Dedifferentiated amniotic fluid mesenchymal stem cell (primary cell): Measurements from ENCODE around the gene AATF.

Experiments
- DNase-seq: peaks from one replicate; pipeline ENCODE4 v3.0.0-alpha.2; 2016; ENCODE audit errors: extremely low spot score

Gene AATF

DNA sequence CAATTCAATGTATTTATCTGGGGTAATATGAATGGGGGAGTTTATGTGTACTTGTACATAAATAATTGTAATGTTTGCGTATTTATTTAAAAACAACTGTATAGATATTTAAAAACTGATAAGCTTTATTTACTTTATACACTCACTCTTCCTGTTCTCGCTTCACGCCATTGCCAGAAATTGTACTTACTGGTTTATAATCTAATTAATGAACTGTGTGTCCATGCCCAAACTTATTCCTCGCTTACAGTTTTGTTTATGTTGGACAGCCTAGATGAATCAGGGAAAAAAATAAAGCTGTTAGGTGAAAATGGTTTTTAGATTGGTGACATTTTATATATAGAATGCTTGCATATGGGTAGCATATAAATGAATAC, 30.8 kb downstream of the AATF start:
- no peak for DNase-seq

DNA sequence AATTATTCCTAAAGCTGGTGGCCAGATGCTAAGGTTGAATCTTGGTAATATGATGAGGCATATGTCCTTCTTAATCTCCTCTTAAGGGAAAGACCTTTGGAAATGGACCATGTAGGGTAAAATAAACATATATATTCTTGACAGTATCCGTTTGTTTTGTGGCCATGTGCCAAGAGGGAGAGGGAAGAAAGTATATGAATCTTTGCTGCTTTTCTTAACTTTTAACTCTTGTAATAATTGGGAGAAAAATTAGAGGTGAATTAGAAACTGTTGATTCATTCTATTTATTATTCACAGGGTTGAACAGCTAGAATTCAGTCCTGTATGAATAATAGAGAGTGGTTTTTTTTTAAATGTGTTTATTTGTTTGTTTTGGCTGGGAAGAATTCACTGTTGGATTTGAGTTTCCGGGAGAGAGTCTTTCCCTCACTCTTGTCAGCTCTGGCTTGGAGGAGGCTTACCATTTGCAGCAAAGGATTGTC, 31.6 kb downstream of the AATF start:
- peak; percentile 44 for DNase-seq

DNA sequence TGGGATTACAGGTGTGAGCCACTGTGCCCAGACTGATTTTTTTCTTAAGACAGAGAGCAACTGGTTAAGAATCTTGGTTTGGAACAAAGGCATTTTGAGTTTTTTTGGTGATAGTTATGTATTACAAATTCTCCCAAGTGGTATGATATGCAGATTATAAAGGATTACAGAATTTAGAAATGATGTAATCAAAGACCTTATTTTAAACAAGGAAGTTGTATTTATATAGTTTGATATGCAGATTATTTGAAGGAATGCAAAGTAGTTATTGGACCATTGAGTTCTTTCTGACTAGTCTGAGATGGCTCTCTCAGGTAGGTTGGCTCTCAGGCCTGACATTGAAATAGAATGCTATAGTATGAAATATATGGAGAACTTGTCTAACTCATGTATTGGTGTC, 34.9 kb downstream of the AATF start:
- no peak for DNase-seq

DNA sequence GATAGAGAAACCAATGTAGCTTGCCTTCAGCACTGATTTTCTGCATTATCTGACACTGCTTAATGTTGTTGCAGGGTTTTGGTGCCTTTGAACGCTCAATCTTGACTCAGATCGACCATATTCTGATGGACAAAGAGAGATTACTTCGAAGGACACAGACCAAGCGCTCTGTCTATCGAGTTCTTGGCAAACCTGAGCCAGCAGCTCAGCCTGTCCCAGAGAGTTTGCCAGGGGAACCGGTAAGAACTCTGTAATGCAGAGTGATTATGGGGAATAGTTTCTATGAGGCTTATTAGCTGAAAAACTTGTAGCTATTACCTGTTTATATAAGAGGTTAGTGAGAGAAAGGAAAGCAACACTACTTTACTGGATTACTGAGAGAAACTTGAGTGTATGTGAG, 40.4 kb downstream of the AATF start:
- no peak for DNase-seq

DNA sequence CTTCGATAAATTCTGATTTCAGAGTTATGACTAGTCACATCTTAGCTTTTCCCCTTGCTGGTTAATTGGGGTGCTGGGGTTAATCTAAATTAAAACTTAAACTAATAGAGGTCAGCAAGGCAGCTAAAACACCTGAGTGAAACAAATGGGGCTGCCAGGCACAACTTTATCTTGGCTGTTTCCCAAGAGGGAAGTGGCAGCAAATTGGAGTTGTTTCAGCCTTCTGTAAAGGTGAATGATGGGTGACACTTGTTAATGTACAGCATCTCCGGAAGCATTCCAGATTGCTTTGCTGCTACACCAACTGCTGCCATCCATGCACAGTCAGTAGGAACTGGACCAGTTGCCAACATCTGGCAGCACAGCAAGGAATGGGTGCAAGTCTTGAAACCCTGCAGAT, 43.9 kb downstream of the AATF start:
- DNase-seq, result no peak

DNA sequence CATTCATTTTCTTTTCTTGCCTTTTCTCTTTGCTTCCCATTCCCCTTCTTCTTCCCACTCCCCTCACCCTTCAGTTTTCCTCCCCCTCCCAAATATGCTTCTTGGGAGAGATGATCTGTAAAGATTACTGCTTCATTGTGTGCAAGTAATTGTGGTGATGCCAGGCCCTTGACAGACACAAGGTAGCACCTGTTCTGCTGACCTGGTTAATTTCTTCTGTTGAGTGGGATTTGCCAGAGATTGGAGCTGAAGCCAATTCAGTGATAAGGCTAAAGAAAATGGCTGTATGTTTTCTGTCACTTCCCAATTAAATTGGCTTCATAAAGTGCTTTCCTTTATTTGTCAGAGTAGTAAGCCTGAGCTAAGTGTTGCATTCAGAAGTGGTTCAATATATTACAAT, 44.5 kb downstream of the AATF start:
- no peak for DNase-seq

DNA sequence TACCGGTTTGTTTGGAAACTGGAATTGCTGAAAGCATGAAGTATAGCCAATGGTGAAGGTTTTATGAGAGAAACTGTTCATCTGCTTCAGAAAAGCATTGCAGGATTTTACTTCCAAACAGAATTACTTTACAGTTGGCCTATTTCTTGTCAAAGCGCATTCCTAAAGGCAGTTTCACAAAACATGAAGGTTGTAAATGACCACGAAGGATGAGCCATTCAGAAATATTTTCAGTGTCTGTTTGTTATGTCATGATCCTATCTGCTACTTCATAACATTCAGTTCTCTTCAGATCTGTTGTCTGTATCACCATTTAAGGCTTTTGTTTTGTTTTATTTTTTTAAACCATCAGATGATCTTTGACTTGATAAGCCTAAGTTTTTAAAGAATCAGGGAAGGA, 45.7 kb downstream of the AATF start:
- no peak for DNase-seq

DNA sequence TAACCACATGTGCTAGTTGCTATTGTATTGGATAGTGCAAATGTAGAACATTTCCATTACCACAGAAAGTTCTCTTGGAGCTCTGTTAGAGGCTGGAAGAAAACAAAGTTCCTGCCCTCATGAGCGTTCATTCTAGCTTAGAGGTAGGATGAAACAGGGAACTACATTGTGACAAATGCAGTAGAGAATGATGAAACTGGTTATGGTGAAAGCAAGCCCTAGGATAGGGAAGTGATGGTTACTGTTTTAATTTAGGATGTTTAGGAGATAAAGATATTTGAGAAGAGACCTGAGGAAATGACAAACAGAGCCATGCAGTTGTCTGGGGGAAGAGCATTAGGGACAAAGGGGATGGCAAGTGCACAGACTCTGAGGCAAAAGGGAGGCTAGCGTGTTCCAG, 50.7 kb downstream of the AATF start:
- no peak for DNase-seq

DNA sequence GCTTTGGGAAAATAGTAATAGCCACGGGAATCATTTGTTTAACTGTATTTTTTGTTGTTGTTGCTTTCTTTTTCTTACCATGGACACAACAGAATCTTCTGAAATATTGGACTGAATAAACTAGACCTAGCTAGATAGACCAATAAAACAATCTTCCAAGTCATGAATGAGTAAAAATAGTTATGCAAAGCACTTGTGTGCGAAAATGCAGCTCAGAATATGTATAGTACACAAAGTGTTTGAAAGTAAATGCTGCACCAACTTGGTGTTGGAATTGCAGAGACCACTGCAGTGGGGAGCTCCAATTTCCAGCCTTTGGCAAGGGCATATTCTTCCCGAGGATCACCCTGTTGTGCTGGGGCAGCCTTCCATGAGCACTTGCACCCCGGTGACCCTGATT, 68.0 kb downstream of the AATF start:
- no peak for DNase-seq

DNA sequence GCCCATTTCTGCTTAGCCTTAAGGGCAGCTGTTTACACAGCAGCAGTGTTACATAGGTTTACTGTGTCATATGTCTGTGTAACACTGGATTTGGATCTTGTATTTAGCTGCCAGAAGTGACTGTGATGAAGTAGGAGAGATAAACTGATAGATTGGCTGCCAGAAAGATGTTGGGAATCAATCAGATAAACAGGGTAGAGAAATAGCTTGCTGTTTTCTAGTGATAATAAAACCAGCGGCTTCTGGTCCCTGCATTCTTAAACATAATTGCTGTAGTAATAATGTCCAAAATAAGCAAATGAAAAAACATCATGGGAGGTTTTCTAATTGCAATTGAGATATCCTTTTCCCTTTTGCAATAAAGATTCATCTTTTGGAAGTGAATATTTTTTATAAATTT, 68.7 kb downstream of the AATF start:
- no peak for DNase-seq

DNA sequence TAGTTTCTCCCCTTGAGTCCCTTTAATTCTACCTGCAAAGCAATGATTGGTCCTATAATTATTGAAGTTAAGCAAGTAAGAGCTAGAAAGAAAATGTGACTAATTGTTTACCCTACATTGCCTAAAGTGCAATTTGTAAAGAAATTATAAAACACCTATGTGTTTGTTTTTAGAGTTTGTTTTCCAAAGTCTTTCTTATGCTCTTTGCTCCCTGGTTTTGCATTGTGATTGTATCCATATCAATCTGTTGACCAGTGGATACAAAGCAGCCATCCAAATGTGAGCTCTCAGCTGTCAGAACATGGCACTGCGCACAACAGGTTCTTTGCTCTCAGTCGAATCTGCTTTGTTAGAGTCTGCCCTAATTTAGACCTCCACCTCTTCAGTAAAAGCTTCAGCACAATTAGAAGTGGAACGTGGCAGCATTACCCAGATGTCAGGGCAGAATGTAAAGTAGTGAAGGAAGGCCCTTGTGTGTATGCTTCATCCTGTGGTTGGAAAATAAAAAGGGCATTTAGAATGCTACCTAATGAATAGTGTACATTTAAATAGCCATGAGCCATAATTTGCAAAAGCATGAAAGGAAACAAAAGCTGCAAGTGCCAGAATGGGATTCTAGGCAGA, 70.5 kb downstream of the AATF start:
- DNase-seq, result no peak

DNA sequence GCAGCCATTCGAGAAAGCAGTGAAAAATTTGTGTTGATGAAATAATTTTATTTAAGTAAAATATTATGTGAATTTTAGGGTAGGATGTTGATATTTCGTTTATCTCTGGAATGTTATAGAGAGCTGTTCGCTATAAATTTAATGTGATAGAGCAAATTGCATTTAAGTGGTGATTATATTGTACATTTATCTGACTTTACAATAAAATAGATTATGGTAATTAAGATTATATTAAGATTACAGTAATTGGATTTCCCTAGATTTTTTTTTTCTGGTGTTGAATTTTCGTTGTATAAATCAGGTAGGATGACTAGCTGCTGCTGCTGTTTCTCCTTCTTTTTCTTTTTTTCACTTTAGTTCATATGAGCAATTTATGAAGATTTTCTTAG, 71.0 kb downstream of the AATF start:
- DNase-seq, result no peak

DNA sequence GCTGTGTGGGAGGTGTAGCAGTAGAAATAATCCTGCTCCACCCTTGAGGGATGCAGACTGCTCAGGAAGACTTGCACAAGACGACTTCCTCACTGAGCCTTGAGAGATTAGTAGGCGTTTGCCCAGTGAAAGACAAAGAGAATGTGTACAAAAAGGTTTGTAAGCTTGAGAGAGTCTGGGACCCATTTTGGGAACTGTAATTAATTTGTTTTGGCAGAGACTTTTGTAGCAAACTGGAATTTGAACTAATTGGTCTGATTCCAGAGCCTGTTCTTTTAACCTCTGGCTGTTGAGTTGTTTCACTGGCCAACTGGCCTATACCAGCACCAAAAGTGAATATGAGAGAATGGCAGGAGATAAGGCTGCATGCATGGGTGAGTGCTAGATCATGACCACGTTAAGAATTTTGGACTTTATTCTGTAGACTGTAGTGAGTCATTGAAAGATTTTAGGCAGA, 75.5 kb downstream of the AATF start:
- DNase-seq, result no peak

DNA sequence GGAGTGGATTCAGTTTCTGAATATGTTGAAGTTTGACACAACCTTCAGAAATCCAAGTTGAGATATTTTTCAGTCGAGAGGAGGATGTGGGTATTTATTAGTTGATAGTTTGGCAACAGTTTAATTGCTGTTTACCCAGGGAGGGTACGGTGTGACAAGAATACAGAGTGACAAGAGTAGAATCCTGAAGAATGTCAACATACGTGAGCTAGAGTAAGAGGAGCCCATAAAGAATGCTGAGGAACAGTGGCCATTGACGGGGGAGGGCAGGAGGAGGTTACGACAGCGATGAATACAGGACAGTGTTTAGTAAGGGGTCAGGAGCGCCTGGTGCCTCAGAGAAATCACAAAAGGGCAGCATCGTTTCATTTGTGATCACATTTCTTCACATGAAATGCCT, 76.5 kb downstream of the AATF start:
- no peak for DNase-seq

DNA sequence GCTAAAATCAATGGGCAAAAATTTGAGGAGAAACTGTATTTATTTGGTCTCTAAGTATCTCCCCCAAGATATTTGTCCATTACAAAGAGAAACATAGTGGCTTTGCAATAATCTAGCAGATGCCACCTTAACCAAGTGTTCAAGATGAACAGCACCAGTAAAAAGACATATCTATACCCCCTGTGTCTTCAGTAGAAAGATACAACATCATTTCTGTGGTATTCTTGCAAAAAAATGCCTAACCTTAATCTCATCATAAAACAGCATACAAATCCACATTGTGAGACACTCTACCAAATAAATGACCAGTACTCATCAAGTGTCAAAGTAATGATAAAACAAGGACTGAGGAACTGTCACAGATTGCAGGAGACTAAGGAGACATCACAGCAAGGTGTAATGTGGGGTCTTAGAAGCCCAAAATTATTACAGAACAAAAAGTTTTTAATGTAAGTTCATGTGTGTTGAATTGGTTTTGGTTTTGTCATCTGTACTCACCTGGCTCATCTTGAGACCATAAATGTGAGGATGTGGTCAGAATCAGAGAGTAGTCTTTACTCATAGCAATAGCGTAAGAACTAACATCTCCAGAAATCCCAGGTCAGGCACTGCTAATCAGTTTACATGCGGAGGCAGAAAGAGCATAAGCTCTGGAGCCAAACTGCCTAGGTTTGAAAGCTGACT, 77.2 kb downstream of the AATF start:
- DNase-seq, result no peak

DNA sequence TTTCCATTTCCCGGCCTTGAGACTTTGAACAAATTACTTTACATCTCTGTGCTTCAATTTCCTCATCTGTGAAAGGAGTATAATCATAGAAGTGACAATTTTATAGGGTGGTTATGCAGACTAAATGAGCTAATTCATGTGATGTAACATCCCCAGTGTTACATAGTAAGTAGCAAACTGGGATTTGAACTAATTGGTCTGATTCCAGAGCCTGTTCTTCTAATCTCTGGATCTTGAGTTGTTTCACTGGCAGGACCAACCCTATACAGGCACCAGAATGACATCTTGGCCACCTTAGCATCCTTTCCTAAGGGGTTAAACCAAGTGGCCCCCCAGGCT, 77.7 kb downstream of the AATF start:
- no peak for DNase-seq

DNA sequence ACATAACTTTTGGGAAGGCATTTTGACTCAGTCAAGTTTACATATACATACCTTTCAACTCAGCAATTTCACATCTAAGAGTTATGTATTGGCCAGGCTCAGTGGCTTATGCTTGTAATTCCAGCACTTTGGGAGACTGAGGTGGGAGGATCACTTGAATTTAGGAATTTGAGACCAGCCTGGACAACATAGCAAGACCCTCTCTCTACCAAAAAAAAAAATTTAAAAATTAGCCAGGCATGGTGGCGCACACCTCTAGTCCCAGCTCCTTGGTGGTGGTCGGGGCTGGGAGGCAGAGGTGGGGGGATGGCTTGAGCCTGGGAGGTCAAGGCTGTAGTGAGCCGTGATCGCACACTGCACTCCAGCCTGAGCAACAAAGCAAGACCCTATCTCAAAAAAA, 79.3 kb downstream of the AATF start:
- no peak for DNase-seq

DNA sequence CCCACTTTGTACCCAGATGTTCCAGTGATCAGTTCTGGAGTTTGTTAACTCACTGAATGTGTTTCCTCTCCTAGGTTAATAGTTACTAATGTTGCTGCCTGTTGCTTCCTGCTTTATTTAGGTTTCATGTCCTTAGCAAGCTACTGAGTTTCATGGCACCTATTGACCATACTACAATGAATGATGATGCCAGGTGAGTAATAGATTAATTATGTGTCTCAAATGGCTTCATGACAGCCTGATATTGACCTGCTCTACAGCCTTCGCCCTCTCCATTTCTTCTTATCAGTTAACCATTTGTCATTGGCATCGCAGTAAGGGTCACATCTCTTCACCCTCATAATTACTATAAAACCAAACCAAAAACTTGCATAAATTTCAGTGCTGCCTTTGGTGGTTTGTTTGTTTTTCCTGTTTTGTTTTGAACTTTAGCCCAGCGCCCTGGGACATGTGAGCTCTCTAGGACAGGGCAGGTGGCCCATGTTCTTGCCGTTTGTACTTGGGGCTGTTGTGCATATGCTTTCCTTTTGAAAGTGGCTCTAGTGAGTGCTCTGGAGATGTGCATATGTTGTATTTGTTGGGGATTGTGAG, 82.8 kb downstream of the AATF start:
- no peak for DNase-seq

DNA sequence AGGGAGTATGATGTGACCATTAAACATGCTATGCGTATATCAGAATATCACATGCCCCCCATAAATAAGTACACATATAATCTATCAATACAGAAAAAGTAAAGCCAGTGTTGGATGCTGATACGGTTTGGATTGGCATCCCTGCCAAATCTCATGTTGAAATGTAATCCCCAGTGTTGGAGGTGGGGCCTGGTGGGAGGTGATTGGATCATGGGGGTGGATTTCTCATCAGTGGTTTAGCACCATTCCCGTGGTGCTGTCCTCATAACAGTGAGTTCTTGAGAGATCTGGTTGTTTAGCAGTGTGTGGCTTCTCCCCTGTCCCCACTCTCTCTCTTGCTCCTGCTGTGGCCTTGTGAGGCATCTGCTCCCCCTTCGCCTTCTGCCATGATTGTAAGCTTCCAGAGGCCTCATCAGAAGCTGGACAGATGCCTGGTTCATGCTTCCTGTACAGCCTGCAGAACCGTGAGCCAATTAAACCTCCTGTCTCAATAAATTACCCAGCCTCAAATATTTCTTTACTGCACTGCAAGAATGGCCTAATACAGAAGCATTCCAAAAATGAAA, 88.9 kb downstream of the AATF start:
- DNase-seq, result no peak

DNA sequence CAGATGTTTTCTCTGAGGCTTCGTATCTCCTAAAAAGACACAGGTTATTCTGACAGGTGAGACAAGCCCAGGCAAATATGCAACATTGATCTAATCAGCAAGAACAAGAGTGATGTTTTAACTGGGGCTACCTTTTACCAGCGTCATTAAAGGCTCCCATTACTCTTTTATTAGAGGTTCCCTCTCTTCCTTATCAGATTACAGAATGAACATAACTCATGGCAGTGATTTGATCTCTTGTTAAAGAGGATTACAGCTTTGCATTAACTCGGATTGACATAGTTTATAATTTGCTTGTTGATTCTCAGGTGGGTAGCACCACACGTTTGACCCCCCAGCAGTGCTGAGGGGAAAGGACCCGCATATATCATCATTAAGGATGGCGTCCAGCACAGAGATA, 90.5 kb downstream of the AATF start:
- DNase-seq, result no peak

DNA sequence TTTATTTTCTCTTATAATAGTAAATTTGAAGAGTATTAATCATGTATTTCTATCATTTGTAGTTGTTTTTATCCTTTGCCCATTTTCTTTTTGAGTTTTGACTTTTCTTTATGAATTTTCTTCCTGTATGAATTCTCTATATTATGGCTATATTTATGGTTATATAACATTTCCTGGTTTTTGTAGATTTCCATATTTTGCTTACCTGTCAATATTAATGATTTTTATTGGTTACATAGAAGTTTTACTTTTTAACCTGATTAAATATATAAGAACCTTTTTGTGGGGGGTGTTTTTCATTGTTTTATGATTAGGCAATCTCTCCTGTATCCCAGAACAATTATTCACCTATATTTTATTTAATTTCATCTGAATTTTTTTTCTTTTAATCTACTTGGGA, 93.2 kb downstream of the AATF start:
- DNase-seq, result no peak

DNA sequence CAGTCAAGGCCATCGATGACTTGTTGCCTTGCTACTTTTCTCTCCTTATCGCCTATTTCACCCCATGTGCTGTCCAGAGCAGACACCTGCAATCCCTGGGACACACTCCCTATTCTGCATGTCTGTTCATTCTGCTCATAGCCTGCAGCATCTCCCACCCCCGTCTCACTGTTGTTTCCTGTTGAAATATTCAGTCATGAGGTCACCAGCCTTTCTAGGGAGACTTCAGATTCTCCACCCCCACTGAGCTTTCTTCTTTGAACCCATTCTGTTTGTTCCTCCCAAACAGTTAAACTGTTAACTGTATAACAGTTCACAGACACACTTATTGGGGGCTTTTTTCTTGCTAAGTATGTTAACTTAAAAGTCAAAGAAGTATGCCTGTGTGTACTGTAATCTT, 94.4 kb downstream of the AATF start:
- no peak for DNase-seq

DNA sequence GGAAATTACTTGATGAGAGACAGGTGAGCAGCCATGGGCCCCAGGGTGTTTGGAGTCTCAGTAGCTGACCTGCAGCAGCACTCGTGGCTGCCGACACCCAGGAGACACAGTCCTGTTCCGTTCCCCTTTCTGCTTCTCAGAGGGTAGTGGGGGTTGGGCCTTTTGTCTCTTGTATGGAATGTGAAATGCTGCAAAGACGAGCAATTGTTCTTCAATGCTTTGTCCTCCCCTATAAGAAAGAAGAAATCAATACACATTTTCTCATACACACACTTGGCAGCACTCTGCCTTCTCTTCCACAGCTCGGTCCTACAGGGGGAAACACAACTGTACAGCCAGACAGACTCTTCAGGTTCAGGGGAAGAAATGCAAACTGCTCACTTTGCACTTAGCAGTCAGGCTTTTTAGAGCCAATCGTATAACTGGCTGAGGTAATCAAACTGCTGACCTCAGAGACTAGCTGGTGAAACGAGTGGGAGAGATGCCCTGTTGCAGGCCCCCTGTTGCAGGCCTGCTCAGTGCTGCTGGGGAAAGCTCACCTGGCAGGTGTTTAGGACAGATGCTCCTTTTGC, 96.7 kb downstream of the AATF start:
- no peak for DNase-seq
